NOMO-1 (cell line): Measurements from ENCODE around the gene RNF222.
A peak's percentile ranks its signal among the peaks of the same experiment; 100 is the strongest.

Source experiments
- DNase-seq, 2 experiments: peaks; one replicate each; lab custom pipeline; 2025; ENCODE audit not compliant: unreplicated experiment in 2 of 2; lab: John Stamatoyannopoulos, UW

RNF222 gene

DNA sequence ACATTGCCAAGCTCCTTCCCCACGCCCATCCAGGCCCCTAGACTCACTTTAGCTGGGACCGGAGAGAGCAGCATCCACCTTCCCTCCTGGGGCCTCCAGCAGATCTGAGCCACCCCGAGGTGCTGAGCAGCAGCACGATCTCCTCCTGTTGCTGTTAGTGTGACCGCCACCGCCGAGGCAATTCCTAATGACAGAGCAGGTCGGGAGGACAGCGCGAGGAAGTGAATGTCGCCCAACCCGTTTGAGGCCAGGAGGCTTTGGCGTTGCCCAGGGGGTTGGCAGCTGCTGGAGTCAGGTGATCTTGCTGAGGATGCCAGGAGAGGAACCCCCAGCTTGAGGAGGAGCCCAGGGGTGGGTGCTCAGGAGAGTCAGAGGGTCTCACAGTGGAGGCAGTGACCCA is at the start of gene RNF222:
Gene RNF222 (minus strand): TSS at position 192 of the 400 bp plus-strand sequence. CDS start 4,366 bp downstream, outside the sequence.
- DNase-seq = no peak

- no peak for DNase-seq
These were observed 47.9 kb upstream of the RNF222 start for GRCh38 chr17:8445536-8445935.

DNA sequence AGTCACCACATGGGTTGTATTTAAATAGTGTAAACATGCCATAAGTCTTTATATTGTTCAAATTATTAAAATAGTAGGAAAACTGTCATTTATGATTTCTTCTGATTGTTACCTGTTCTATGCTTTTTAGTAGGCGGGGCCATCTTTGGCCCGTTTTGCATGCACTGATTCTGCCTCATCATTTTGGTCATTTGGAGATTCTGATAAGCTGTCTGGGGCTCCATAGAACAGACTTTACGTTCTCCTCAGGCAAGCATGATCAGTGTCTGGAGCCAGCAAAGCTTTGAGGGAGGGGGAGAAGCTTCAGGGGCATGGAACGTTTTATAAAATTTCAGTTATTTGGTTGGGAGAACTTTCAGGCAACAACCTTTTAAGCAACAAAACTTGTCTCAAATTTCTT is 46.9 kb upstream of the RNF222 start:
- no peak for DNase-seq

DNA sequence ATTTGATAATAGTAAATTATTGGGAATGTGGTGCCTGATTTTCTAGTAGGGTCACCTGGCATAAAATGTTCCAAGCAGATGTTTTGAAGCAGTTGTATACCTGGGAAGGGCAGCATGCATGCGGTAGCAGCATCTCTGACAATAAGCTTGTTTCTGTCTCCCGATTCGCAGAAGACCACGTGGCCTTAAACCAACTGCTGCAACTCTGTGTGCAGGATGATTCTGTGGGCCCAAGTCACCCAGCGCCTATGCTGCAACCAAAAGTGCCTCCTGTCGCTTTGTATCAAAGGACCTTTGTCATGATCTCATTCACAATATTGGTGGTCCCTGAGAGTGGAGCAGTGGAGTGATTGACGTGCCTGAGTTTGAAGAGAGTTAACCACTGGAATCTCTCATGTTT is 46.1 kb upstream of the RNF222 start:
- no peak for DNase-seq

DNA sequence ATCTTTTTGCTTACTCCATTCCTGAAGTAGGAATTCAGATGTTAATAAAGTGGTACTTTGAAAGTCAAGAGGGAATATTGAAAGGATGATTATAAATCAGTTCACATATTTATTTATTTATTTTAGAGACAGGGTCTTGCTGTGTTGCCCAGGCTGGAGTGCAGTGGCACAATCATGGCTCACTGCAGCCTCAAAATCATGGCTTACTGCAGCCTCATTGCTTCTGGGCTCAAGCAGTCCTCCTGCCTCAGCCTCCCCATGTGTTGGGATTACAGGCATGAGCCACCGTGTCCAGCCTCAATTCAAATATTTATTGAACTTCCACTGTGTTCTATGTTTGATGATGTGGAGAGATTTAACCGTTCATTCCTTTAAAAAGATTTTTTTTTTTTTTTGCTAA is 44.7 kb upstream of the RNF222 start:
- DNase-seq = no peak

DNA sequence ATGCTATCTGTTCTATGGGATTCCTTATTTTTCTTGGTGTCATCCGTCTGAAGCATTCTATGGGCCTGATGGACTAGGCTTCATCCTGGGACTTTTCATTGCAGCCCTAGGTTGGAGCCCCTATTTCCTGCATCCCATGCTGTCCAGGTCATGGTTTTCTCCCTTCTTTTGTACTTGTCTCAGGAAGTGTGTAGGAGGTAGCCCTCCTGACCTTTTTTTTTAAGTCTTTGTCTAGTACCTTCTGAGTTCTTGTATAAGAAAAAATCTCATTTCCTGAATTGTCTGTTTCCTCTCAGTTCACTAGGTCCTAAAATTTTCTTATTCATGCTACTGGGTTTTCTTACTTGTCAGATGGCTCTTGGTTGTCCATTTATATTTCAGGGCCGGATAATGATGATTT is 44.1 kb upstream of the RNF222 start:
- DNase-seq = no peak

DNA sequence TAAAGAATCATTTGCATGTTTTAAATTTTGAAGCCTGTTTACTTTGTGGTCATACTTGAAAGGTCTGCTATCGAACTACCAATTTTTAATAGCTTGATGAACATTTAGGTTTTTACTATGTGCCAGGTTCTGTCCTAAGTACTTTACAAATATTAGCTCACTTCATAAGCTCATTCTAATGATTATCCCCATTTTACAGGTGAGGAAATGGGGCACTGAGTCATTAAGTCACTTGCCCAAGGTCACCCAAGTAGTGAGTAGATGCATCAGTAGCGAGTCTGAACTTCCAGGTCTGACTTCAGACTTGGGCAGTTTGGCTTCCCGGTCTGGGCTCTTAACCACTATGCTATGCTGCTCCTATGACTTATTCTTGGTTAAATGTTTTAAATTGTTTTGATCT is 42.1 kb upstream of the RNF222 start:
- no peak for DNase-seq

GRCh38 chr17:8438441-8438840 is 40.8 kb upstream of the RNF222 start:
- DNase-seq = no peak

- DNase-seq = no peak
These were observed 39.2 kb upstream of the RNF222 start for GRCh38 chr17:8436844-8437171.

DNA sequence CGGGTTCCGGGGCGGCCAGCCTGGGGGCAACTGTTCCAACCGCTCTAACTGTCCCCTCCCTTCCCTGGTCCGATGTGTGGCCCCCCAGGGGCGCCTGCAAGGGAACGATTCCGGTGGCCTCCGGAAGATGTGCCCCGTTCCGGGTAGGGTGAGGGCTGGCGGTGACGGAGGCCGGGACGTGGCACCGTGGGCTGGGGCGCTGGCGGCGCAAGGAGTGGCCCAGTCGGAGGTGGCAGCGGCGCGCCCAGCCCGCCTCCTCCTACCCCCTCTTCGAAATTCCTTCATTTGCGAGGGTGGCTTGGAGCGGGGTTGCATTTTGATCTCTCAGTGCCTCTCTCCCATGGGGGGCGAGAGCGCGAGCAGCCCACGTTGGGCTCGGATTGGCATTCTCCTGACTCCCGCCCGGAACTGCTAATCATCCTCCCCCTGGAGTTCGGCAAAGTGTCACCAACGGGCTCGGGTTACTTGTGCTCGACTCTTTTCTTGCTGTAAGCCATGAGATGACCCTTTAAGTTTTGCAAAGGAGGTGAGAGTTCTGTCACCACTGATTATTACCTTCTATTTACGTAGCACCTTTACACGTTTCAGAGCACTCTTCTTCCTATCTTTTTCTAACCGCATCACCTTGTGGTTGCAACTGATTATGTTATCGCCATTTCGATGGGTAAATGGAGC is 38.7 kb upstream of the RNF222 start:
- DNase-seq = peak; percentile 54 to 56

DNA sequence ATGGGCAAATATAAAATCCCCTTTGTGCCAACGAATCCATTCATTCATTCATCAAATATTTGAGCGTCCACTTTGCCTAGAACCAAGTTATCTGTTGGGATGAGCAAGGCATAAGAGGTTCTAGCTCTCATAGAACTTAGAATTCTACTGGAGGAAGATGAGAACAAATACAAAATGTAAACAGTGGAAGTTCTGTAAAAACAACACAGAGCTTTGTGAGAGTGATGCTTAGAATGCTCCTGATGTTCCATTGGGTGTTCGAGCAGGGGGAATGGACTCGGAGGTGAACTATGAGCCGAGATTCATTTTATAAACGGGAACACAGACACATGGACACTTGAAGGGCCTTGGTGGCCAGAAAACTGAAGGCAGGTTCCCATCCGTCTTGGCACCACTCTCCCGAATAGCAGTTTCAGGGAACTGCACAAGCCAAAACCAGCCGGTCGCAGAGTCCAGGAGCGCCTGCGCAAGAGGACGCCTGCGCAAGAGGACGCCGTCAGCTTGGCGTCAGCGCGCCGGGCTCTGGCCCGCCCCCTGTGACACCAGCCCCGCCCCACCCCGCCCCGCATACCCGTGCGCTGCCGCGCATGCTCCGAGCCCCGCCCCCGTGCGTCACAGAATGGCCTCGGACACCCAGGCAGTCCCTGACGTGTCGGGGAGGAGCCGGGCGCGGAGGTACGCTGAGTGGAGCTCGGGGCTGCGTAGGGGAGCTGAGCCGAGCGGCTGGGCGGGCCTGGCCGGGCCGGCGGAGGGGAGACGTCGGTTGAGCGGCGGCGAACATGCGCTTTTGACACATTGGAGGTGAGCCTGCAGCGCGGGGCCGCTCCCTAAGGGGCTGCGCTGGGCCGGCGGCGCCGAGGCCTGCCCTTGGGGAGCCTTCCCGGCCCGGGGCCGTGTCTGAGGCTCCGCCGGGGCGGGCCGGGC is 37.9 kb upstream of the RNF222 start, which contains the start of gene NDEL1:
Gene NDEL1 (plus strand): TSS at position 640 of the 924 bp plus-strand sequence. CDS start 8,388 bp downstream, outside the sequence.
- DNase-seq = peak; percentile 91 to 95

DNA sequence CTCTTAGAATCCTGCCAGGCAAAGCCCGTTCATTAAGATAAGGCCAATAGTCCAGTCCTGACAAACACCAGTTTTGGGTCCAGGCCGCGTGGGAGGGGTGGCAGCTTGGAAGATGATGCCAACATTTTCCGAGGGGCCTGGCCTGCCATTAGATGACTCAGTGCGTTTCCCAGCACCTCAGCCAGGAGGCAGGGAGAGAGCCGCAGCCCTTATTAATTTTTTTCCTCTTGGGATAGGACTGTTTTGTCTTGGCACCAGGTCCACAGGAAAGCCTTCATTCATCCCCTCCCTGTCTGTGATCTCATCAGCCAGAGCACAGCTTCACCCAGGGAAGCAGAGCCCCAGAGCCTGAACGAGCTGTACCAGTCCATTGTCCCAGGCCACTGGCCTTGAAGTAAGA is 33.3 kb upstream of the RNF222 start:
- DNase-seq = no peak

DNA sequence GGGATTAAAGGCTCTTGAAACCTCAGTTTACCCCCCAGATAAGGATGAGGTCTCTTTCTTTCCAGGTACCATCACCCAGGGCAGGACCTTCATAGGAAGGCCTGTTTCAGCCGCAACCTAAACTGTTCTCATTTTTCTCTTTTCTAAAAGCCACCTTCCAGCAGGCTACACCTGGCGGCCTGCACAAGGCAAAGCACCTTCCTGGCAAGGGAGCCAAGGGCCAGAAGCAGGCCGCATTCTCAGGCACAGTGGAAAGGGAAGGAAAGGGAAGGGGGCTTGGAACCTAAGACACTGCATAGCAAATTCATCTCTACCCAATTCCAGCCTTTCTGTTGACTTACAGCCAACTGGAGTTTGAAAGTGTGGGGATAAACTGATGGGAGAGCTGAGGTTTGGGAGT is 29.2 kb upstream of the RNF222 start:
- no peak for DNase-seq

GRCh38 chr17:8426094-8426720 is 28.6 kb upstream of the RNF222 start:
- DNase-seq = no peak

- DNase-seq = no peak
These were observed 23.9 kb upstream of the RNF222 start for GRCh38 chr17:8421571-8421970.

GRCh38 chr17:8420041-8420934 is 22.7 kb upstream of the RNF222 start:
- peak; percentile 15 to 65 for DNase-seq

- no peak for DNase-seq
These were observed 21.7 kb upstream of the RNF222 start for GRCh38 chr17:8419305-8419704.

GRCh38 chr17:8418471-8418870 is 20.8 kb upstream of the RNF222 start:
- no peak for DNase-seq

DNA sequence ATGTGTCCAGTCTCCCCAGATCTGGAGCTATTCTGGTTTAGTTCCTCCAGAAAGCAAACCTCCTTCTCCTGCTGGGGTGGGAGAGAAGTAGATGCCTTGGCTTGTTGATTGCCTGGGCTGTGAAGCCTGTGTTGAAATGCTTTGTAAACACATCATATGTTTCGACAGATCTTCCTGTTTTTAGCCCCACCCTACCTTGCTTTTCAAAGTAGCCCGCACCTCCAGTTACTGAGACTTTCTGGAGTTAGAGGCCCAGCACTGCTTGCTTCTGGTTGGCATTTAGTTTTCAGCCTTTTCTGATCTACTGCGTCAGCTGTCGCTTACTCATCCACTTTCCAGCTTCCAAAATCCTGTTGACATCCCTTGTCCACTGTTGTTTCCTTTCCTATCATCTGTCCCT is 20.2 kb upstream of the RNF222 start:
- DNase-seq = peak; percentile 83 to 88

- DNase-seq = no peak
These were observed 16.3 kb upstream of the RNF222 start for GRCh38 chr17:8413938-8414337.

- no peak for DNase-seq
These were observed 15.7 kb upstream of the RNF222 start for GRCh38 chr17:8413328-8413727.
